H1 (cell line): ENCODE measurements around the gene PDCL3. TPM values are rescaled to one million over a fixed set of nuclear protein-coding genes. Genes with fewer than 3 reads are reported as not detected.
A peak's percentile ranks its signal among the peaks of the same experiment; 100 is the strongest.

Experiments used
- CTCF ChIA-PET: fragments of 300-600 bp; sonication (Branson Sonifier 250); formaldehyde crosslinking; loops from one replicate; lab custom pipeline; 2021; ENCODE audit not compliant: partially characterized antibody; lab: Charles Lee
- POLR2A ChIA-PET: fragments of 300-600 bp; sonication (Branson Sonifier 250); formaldehyde crosslinking; loops from one replicate; lab custom pipeline; 2021; ENCODE audit warnings: inconsistent platforms; ENCODE audit not compliant: partially characterized antibody; lab: Charles Lee
- DNase-seq, 2 experiments: peaks; one replicate each; pipeline versions ENCODE4 v3.0.0 to v3.0.0-alpha.2; 2010 to 2022; ENCODE audit warnings: low spot score in 2 of 2, low read depth in 1 of 2, mixed read lengths in 1 of 2
- FAIRE-seq: peaks from 2 replicates; lab custom pipeline; 2011; peaks lifted over from hg19 to GRCh38; lab: Jason Lieb, UNC
- H2AFZ ChIP-seq: 2 replicates; pipeline ENCODE4 v1.8.1; 2012; ENCODE audit warnings: low read length, inconsistent platforms
- H2AK5ac ChIP-seq: 2 replicates; pipeline ENCODE4 v1.6.1; 2013; ENCODE audit warnings: low read depth, low read length
- H2BK120ac ChIP-seq: replicated peaks from 2 replicates; pipeline ENCODE3; 2013; ENCODE audit warnings: low read depth, low read length, inconsistent platforms
- H2BK12ac ChIP-seq: 2 replicates; pipeline ENCODE4 v1.6.1; 2013; ENCODE audit warnings: low read depth, low read length
- H2BK15ac ChIP-seq: 2 replicates; pipeline ENCODE4 v1.6.1; 2013; ENCODE audit warnings: low read length
- H2BK20ac ChIP-seq: 2 replicates; pipeline ENCODE4 v1.6.1; 2013; ENCODE audit warnings: low read length
- H2BK5ac ChIP-seq: 2 replicates; pipeline ENCODE4 v1.6.1; 2013; ENCODE audit warnings: low read depth, low read length
- H3K14ac ChIP-seq: 2 replicates; pipeline ENCODE4 v1.6.1; 2013; ENCODE audit warnings: inconsistent platforms; ENCODE audit not compliant: insufficient read length
- H3K18ac ChIP-seq: 2 replicates; pipeline ENCODE4 v1.6.1; 2013; ENCODE audit warnings: low read length; ENCODE audit errors: extremely low read depth
- H3K23ac ChIP-seq: 2 replicates; pipeline ENCODE4 v1.6.1; 2013; ENCODE audit warnings: inconsistent platforms; ENCODE audit not compliant: insufficient read length
- H3K23me2 ChIP-seq: 2 replicates; pipeline ENCODE4 v1.6.1; 2013; ENCODE audit warnings: low read depth, low read length
- H3K27ac ChIP-seq: 2 replicates; pipeline ENCODE4 v1.6.1; 2011; ENCODE audit warnings: low read depth, low read length, inconsistent platforms
- H3K27me3 ChIP-seq, 4 experiments: replicated peaks in 1 of 4; 1 replicate in 1 of 4; 2 replicates in 3 of 4; pipeline versions ENCODE4 v1.6.1 to v1.8.1; 2011 to 2013; ENCODE audit warnings: low read length in 3 of 4, mild to moderate bottlenecking in 3 of 4, inconsistent platforms in 2 of 4, mixed read lengths in 2 of 4, moderate library complexity in 1 of 4; ENCODE audit not compliant: control insufficient read depth in 3 of 4, insufficient read depth in 3 of 4; ENCODE audit errors: extremely low read depth in 1 of 4
- H3K36me3 ChIP-seq, 4 experiments: 2 replicates each; pipeline versions ENCODE4 v1.6.1 to v1.8.1; 2011 to 2013; ENCODE audit warnings: mild to moderate bottlenecking in 4 of 4, low read length in 3 of 4, moderate library complexity in 2 of 4, control low read depth in 1 of 4, inconsistent platforms in 1 of 4; ENCODE audit not compliant: insufficient read depth in 4 of 4, control insufficient read depth in 2 of 4
- H3K4ac ChIP-seq: replicated peaks from 2 replicates; pipeline ENCODE3; 2013; ENCODE audit warnings: low read length, low read depth, mixed read lengths, inconsistent platforms; ENCODE audit not compliant: insufficient read length
- H3K4me1 ChIP-seq, 4 experiments: replicated peaks in 1 of 4; 1 replicate in 1 of 4; 2 replicates in 3 of 4; pipeline versions ENCODE4 v1.6.1 to v1.8.1; 2011 to 2013; ENCODE audit warnings: low read length in 3 of 4, inconsistent platforms in 2 of 4, mixed read lengths in 1 of 4; ENCODE audit not compliant: insufficient read depth in 4 of 4, control insufficient read depth in 3 of 4
- H3K4me2 ChIP-seq, 2 experiments: 2 replicates each; pipeline versions ENCODE4 v1.6.1 to v1.8.1; 2011 to 2013; ENCODE audit warnings: low read depth in 2 of 2, low read length in 2 of 2, control low read depth in 1 of 2, inconsistent platforms in 1 of 2, mild to moderate bottlenecking in 1 of 2; ENCODE audit not compliant: insufficient read depth in 1 of 2
- H3K4me3 ChIP-seq, 4 experiments: fragments of 200-600, 300-600 bp in 1 of 4; sonication (generic), shearing (Covaris generic), sonication (Bioruptor Twin) in 1 of 4; 2 replicates each; pipeline versions ENCODE4 v1.5.1 to v1.8.1; 2011 to 2016; ENCODE audit warnings: low read length in 4 of 4, low read depth in 3 of 4, control low read depth in 2 of 4, inconsistent platforms in 2 of 4, mild to moderate bottlenecking in 2 of 4, mixed read lengths in 1 of 4, moderate library complexity in 1 of 4; ENCODE audit not compliant: insufficient read depth in 2 of 4; ENCODE audit errors: extremely low read depth in 1 of 4
- H3K56ac ChIP-seq: replicated peaks from 2 replicates; pipeline ENCODE3; 2013; ENCODE audit warnings: low read depth, mild to moderate bottlenecking, mixed read lengths, low read length, inconsistent platforms; ENCODE audit not compliant: insufficient read length
- H3K79me1 ChIP-seq: 2 replicates; pipeline ENCODE4 v1.6.1; 2013; ENCODE audit warnings: low read depth, low read length, control low read depth
- H3K79me2 ChIP-seq, 2 experiments: 2 replicates each; pipeline versions ENCODE4 v1.6.1 to v1.8.1; 2012 to 2013; ENCODE audit warnings: low read length in 2 of 2, mild to moderate bottlenecking in 2 of 2, inconsistent platforms in 1 of 2; ENCODE audit not compliant: insufficient read depth in 2 of 2, control insufficient read depth in 1 of 2
- H3K9ac ChIP-seq, 4 experiments: replicated peaks in 1 of 4; 1 replicate in 1 of 4; 2 replicates in 3 of 4; pipeline versions ENCODE4 v1.6.1 to v1.8.1; 2011 to 2013; ENCODE audit warnings: low read depth in 3 of 4, low read length in 3 of 4, control low read depth in 2 of 4, mild to moderate bottlenecking in 2 of 4, moderate library complexity in 2 of 4, inconsistent platforms in 1 of 4; ENCODE audit errors: extremely low read depth in 1 of 4
- H3K9me3 ChIP-seq, 2 experiments: 2 replicates each; pipeline versions ENCODE4 v1.6.1 to v1.8.1; 2012 to 2013; ENCODE audit warnings: mild to moderate bottlenecking in 2 of 2, moderate library complexity in 2 of 2, control low read depth in 1 of 2, inconsistent platforms in 1 of 2, low read depth in 1 of 2, low read length in 1 of 2, mixed read lengths in 1 of 2; ENCODE audit not compliant: insufficient read depth in 2 of 2
- H4K20me1 ChIP-seq, 2 experiments: replicated peaks in 1 of 2; 2 replicates each; pipeline versions ENCODE3 to v1.8.1; 2011 to 2013; ENCODE audit warnings: inconsistent platforms in 2 of 2, low read length in 2 of 2, mild to moderate bottlenecking in 1 of 2; ENCODE audit not compliant: insufficient read depth in 2 of 2, control insufficient read depth in 1 of 2
- H4K5ac ChIP-seq: 2 replicates; pipeline ENCODE4 v1.6.1; 2013; ENCODE audit warnings: low read length, low read depth, mixed read lengths, inconsistent platforms; ENCODE audit not compliant: insufficient read length
- H4K8ac ChIP-seq: 2 replicates; pipeline ENCODE4 v1.8.0; 2013; ENCODE audit warnings: mild to moderate bottlenecking, moderate library complexity, low read length, inconsistent platforms; ENCODE audit not compliant: insufficient read depth; ENCODE audit errors: extremely low read depth
- H4K91ac ChIP-seq: replicated peaks from 2 replicates; pipeline ENCODE3; 2013; ENCODE audit warnings: low read length, mixed read lengths, inconsistent platforms; ENCODE audit not compliant: insufficient read length
- HDAC6 ChIP-seq: IDR thresholded peaks from one replicate; pipeline ENCODE4 v1.7.1; 2012; ENCODE audit warnings: low read depth, mild to moderate bottlenecking, inconsistent platforms, low read length, moderate library complexity
- RAD21 ChIP-seq, 2 experiments: IDR thresholded peaks in 1 of 2; conservative IDR thresholded peaks in 1 of 2; 2 replicates each; pipeline ENCODE4 v1.6.1; 2011; ENCODE audit warnings: low read depth in 2 of 2, low read length in 2 of 2, improper control_type of control experiment in 1 of 2, inconsistent platforms in 1 of 2, mild to moderate bottlenecking in 1 of 2, moderate library complexity in 1 of 2
- RBBP5 ChIP-seq: IDR thresholded peaks from 2 replicates; pipeline ENCODE4 v1.7.1; 2012; ENCODE audit warnings: low read depth, mild to moderate bottlenecking, inconsistent platforms, low read length, moderate library complexity, borderline replicate concordance
- SIRT6 ChIP-seq: IDR thresholded peaks from one replicate; pipeline ENCODE4 v1.7.1; 2012; ENCODE audit warnings: low read length, inconsistent platforms
- SIX5 ChIP-seq: IDR thresholded peaks from 2 replicates; pipeline ENCODE4 v1.6.1; 2011; ENCODE audit warnings: mild to moderate bottlenecking, low read depth, low read length
- TBP ChIP-seq: IDR thresholded peaks from 2 replicates; pipeline ENCODE4 v1.6.1; 2011; ENCODE audit warnings: low read depth, low read length, improper control_type of control experiment
- TCF12 ChIP-seq: IDR thresholded peaks from 2 replicates; pipeline ENCODE4 v1.6.1; 2011; ENCODE audit warnings: low read depth, mild to moderate bottlenecking, low read length
- ZNF274 ChIP-seq: IDR thresholded peaks from 2 replicates; pipeline ENCODE4 v1.7.0; 2012; ENCODE audit warnings: low read length, borderline replicate concordance; ENCODE audit errors: extremely low read depth
- WGBS, 2 experiments: shearing (Covaris generic) in 1 of 2; methylation state at CpG; one replicate each; pipeline versions ENCODE4 v1.1.6 to v1.1.7; 2013 to 2015; ENCODE audit warnings: low lambda C conversion rate in 2 of 2, mixed read lengths in 2 of 2, inconsistent platforms in 1 of 2, low coverage in 1 of 2, missing lambda C conversion rate in 1 of 2; ENCODE audit not compliant: insufficient replicate concordance in 2 of 2, insufficient coverage in 1 of 2, insufficient read length in 1 of 2; ENCODE audit errors: extremely low coverage in 1 of 2, missing lambda C conversion rate in 1 of 2; 5-methylcytosine and 5-hydroxymethylcytosine counted together
- polyA plus RNA-seq, 7 experiments: library from polyadenylated mRNA; depleted of rRNA in 3 of 7; stranded (reverse) in 5 of 7; unstranded in 2 of 7; fragments of >200 nt in 5 of 7; fragments of 200-250 nt in 2 of 7; gene quantifications; 1 replicate in 5 of 7; 2 replicates in 1 of 7; 4 replicates in 1 of 7; pipeline versions ENCODE4 v1.2.1 to v1.2.3, GENCODE V29; 2011 to 2013; ENCODE audit warnings: missing spikeins in 2 of 7, mixed read lengths in 2 of 7
- total RNA-seq: library from RNA; stranded (reverse); fragmentation: NEBNext Ultra II Directional; extraction: Animal tissue kit (Norgen Biotek cat#: 25700); gene quantifications from 2 replicates; pipeline ENCODE4 v1.2.1, GENCODE V29; 2021
- TF ChIP-seq, protein P1 (sequence below): IDR thresholded peaks from 2 replicates; pipeline ENCODE4 v1.6.1; 2011; ENCODE audit warnings: low read depth, mild to moderate bottlenecking, low read length; ENCODE audit not compliant: insufficient read depth

The PDCL3 gene
- total and polyA plus RNA-seq, 2 of the 8 experiments (the other 6 are each of a cell fraction or from before 2014, with no cell fraction given) = 19.8 to 29.4 TPM

DNA sequence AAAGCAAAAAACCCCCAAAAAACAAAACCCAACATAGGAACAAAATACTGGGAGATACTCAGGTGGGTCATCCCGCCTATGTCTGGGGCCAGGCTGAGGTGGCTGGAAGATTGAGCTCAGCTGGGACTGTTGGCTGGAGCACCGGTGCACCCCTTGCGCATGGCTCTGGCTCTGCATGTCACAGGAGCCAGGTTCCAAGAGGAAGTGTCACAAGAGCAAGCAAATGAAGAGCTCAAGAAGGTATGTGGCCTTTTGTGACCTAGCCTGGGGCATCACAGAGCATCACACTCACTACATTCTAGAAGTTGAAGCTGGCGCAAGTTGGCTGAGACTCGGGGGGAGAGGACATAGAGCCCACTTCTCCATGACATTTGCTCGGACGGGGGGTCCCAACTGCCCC is 40.6 kb downstream of the PDCL3 start:
- no peak overlapping the region for H3K27ac ChIP-seq
- no peaks in the 10 kb centered on the region for H3K9me3 ChIP-seq
- H3K4me2 ChIP-seq = peak overlapping the region in 1 of 2 experiments; percentile 37; a peak in 1 of 4 replicates
- H4K20me1 ChIP-seq = no peaks in the 10 kb centered on the region
- ChIA-PET POLR2A (interaction anchor here (1.2 kb wide), 1 partner anchor 399 kb away, joined by 4 read pairs; the partner anchor contains the start of gene RPL31), CTCF (interaction anchor here (0.9 to 2.2 kb wide), 5 partner anchors 8 to 433 kb away, joined by 3 to 7 read pairs (median 3); no protein-coding TSS in a partner anchor)
- H3K23me2 ChIP-seq = no peaks in the 10 kb centered on the region; the same call in 1 of the 2 replicates
- peaks cover 2 to 9% (median 8%) of the 10 kb centered on the region in 4 experiments; a peak in 5 of 7 replicates for H3K4me1 ChIP-seq
- H3K18ac ChIP-seq = peak overlapping the region; percentile 56; the same call in 1 of the 2 replicates
- 0 out of 2 replicates have a peak overlapping the region, but pooled peaks have one; percentile 22 for H2BK12ac ChIP-seq
- H3K4me3 ChIP-seq = no peak overlapping the region; a peak in 1 of 8 replicates
- H2AK5ac ChIP-seq = no peak overlapping the region
- no peaks in the 10 kb centered on the region for H3K79me1 ChIP-seq
- no peak overlapping the region for H2BK5ac ChIP-seq
- H3K36me3 ChIP-seq = no peaks in the 10 kb centered on the region
- H3K79me2 ChIP-seq = no peaks in the 10 kb centered on the region
- no peak overlapping the region for H3K9ac ChIP-seq
- DNase-seq (no peak), FAIRE-seq (no peak)
- no peak overlapping the region for H3K14ac ChIP-seq
- H4K8ac ChIP-seq = no peak overlapping the region
- no peak overlapping the region for H3K4ac ChIP-seq
- no peak overlapping the region for H4K91ac ChIP-seq
- no peak overlapping the region for H2AFZ ChIP-seq
- H3K56ac ChIP-seq = no peak overlapping the region
- H3K27me3 ChIP-seq = no peaks in the 10 kb centered on the region
- H2BK20ac ChIP-seq = no peak overlapping the region
- H4K5ac ChIP-seq = no peak overlapping the region
- WGBS, 2 experiments = 85% methylated on average over 7 of the region's 7 CpGs; no CpG with 5 or more reads in 1 of the 2 experiments
- no peak overlapping the region for H2BK120ac ChIP-seq
- H2BK15ac ChIP-seq = no peak overlapping the region
- H3K23ac ChIP-seq = no peak overlapping the region
- TF ChIP-seq TCF12 = no peak
- no peak for TF ChIP-seq RAD21 (IDR thresholded peaks at IDR 0.05 in 1 of 2, conservative IDR thresholded peaks at IDR 0.05 in 1 of 2; ENCODE audit: low read depth in 2 of 2, low read length in 2 of 2)
- TF ChIP-seq SIX5 = no peak
- TF ChIP-seq TBP = no peak
- TF ChIP-seq SIRT6 = no peak
- no peak for TF ChIP-seq RBBP5
- TF ChIP-seq ZNF274 = no peak
- no peak for TF ChIP-seq HDAC6
- TF ChIP-seq, protein P1, sequence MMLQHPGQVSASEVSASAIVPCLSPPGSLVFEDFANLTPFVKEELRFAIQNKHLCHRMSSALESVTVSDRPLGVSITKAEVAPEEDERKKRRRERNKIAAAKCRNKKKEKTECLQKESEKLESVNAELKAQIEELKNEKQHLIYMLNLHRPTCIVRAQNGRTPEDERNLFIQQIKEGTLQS = no peak
